Stomach (tissue), 4 donors: ENCODE data around the gene COLGALT1.

Experiments
- EP300 ChIP-seq: sonication (generic); formaldehyde crosslinking; IDR thresholded peaks from one replicate; pipeline ENCODE4 v1.6.1; 2017; ENCODE audit warnings: antibody characterized with exemption
- TF ChIP-seq, protein P1 (sequence below), 7 experiments: fragments of 450-650 bp in 4 of 7; fragments of 200-600 bp in 3 of 7; sonication (generic) in 3 of 7; IDR thresholded peaks; one replicate each; pipeline ENCODE4 v1.5.1; 2016 to 2019; ENCODE audit warnings: antibody characterized with exemption in 7 of 7, control low read depth in 2 of 7, mild to moderate bottlenecking in 1 of 7

- TF ChIP-seq, protein P1, sequence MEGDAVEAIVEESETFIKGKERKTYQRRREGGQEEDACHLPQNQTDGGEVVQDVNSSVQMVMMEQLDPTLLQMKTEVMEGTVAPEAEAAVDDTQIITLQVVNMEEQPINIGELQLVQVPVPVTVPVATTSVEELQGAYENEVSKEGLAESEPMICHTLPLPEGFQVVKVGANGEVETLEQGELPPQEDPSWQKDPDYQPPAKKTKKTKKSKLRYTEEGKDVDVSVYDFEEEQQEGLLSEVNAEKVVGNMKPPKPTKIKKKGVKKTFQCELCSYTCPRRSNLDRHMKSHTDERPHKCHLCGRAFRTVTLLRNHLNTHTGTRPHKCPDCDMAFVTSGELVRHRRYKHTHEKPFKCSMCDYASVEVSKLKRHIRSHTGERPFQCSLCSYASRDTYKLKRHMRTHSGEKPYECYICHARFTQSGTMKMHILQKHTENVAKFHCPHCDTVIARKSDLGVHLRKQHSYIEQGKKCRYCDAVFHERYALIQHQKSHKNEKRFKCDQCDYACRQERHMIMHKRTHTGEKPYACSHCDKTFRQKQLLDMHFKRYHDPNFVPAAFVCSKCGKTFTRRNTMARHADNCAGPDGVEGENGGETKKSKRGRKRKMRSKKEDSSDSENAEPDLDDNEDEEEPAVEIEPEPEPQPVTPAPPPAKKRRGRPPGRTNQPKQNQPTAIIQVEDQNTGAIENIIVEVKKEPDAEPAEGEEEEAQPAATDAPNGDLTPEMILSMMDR (IDR thresholded peaks at IDR 0.05), result no peak
- TF ChIP-seq EP300, result no peak
Observed at GRCh38 chr19:17584132-17584531, 28.7 kb downstream of the COLGALT1 start.
